Stromal cell of bone marrow (primary cell): ENCODE data around the gene CCS.
A peak's percentile ranks its signal among the peaks of the same experiment; 100 is the strongest.
"Not testable (repeated sequence)": the region's sequence is repeated elsewhere in the genome, so short reads cannot be mapped to it uniquely, and the experiment has no call there.

Experiments
- DNase-seq: peaks from one replicate; pipeline ENCODE4 v3.0.0-alpha.2; 2012; ENCODE audit warnings: low read depth

The CCS gene

DNA sequence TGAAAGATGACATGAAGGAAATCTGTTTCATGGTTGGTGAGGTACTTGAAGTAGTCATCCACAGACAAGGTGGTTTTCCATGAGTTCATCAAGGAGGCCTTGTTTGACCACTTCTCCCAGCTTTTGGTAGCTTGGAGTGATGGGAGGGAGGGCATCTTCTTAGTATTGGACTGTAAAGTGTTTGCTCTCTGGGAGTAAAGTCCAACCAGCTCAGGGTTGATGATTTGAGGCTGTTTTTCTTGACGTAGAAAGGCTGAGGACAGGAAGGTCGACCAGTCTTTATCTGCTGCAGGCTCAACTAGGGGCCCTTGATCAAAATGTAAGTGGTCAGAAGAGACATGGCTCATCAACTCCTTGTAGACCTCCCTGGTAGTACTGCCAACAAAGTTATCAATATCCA lies 1.8 kb upstream of the CCS start:
- no peak for DNase-seq

DNA sequence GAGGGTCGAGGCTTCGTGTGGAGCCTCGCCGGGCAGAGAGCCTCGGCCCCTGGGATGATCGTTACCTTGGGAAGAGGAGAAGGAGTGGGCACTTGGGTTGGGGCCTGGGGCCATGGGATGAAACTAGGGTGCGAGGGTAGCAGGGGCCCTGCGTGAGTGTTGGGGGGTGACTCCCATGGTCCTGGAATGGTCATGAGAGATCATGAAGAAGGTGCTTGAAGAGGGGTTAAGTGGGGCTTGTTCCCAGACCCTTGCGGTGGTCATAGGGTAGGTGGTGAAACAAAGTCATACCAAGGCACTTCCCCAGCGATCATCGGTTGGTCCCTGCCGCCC lies 284 bp downstream of the CCS start:
- DNase-seq = no peak

DNA sequence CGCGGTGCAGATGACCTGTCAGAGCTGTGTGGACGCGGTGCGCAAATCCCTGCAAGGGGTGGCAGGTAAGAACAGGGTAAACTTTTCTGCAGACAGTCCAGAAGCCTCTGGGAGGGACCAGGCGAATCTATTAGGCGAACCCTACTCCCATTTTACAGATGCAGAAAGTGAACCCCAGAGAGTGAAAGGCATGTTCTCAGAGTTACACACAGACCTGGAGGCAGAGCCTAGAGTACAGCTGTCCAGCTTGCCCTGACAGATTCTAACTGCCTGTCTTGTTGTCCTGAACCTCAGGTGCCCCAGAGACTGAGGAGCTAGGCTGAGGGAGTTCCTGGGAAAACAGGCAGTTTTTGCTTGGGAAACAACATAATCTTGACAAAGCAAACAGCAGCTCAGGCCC lies 665 bp downstream of the CCS start:
- no peak for DNase-seq

DNA sequence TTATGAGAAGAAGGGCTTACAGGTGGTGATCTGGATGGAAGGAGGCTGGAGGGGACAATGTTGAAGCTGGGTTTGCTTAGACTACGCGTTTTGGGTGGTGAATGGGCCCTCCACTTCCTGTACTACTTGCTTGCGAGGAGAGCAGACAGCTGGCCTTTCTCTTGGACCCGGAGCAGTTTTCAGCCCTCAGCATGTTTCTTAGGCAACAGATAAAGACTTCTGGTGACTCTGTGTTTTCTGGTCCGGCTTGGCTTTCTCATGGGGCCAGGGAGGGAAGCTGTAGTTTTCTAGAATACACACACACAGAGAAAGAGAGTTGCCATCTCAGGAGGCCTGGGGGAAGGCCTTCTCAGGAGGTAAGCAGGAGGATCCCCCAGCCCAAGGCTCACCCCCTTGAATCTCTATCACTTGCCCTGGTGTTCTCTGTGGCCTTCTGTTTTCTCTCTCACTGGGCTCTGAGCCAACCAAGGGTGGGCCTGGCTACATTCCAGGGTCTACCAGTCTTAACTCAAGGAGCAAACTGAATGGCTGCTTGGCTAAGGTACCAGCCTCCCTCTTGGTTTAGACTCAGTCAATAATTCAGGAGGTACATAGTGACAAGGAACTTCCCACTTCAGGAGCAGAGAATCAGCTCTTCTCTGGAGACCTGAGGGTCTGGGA lies 2.4 kb downstream of the CCS start:
- DNase-seq = peak; percentile 62

DNA sequence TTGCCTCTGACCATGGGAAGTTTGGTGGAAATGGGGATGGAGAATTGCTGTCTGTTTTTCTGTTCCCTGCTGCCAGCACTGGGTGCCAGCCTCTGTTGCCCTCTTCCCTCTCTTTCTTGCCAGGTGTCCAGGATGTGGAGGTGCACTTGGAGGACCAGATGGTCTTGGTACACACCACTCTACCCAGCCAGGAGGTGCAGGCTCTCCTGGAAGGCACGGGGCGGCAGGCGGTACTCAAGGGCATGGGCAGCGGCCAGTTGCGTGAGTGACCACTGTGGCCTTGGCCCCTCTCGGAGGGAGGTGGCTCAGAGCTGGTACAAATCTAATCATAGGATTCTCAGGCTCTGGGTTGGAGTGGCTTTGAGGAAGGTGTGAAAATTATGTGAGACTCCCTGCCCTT lies 6.0 kb downstream of the CCS start:
- no peak for DNase-seq

DNA sequence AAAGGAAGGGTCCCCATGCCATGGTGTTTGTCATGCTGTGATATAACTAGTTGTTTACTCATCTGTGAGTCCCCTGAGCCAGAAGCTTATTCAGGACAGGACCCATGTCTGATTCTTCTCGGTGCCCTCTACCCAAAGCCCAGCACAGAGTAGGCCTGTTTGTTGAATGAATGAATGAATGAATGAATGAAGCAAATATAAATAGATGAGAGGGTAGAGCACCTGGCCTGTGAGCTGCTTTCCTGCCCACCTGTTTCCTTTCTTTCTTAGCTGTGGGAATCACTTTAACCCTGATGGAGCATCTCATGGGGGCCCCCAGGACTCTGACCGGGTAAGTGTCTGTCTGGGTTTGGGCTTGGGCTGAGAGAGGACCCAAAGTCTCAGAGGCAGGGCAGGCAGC lies 7.2 kb downstream of the CCS start:
- DNase-seq = no peak

DNA sequence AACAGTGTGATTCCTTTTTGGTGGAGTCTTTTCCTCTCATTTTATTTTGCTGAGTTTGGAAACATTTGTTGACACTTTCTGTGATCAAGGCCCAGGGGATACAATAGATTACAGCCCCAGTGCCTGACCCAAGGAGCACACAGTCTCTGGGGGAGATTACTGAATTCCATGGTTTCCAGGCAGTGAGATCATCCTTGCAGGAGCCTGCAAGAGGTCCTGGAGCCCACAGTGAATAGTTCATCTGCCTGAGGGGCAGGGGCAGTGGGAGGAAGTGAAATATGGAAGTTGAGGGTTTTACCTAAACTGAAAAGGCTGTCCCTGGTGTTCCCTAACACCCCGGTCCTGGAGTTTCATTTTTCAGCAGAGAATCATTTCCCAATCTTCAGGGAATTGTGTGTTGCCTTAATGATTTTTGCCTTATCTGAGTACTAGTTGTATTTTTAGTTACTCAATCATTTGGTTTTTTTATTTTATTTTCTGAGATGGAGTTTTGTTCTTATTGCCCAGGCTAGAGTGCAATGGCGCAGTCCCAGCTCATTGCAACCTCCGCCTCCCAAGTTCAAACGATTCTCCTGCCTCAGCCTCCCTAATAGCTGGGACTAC lies 7.7 kb downstream of the CCS start:
- no peak for DNase-seq

DNA sequence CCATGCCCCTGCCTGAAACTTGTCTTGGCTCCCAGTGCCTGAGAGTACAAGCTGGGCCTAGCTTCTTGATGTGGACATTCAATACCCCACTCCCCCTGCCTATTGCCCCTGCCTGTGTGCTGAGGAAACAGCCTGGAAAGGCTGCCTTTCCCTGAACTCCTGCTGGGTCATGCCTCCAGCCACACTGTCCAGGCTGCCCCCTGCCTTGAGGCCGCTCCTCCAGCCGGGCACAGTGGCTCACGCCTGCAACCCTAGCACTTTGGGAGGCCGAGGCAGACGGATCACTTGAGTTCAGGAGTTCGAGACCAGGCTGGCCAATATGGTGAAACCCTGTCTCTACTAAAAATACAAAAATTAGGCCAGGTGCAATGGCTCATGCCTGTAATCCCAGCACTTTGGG lies 10.1 kb downstream of the CCS start:
- DNase-seq = no peak

DNA sequence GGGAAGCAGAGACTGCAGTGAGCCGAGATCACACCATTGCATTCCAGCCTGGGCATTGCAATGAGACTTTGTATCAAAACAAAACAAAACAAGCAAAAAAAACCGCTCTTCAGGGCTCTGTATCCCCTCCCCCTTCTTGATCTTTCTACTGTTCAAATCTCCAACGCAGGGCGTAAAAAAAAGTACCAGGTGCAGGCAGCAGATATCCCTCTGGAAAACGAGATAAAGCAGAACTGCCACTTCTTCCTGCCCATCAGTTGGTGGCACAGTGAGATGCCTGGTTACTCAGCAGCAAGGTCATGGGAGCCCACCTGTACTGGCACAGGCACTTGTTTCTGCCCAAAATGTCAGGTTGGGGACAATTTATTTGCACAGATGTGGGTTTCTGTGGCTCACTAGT lies 11.2 kb downstream of the CCS start:
- no peak for DNase-seq

DNA sequence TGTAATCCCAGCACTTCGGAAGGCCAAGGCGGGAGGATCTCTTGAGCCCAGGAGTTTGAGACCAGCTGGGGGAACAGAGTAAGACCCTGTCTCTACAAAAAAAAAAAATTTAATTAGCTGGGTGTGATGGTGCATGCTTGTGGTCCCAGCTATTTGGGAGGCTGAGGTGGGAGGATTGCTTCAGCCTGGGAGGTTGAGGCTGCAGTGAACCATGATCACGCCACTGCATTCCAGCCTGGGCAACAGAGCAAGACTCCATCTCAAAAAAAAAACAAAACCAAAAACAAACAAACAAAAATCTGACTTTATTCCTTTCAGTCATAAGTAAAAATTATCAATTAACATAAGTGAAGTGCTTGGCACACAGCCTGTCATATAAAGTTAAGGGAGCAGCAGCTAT lies 13.6 kb downstream of the CCS start:
- DNase-seq = not testable (repeated sequence)

DNA sequence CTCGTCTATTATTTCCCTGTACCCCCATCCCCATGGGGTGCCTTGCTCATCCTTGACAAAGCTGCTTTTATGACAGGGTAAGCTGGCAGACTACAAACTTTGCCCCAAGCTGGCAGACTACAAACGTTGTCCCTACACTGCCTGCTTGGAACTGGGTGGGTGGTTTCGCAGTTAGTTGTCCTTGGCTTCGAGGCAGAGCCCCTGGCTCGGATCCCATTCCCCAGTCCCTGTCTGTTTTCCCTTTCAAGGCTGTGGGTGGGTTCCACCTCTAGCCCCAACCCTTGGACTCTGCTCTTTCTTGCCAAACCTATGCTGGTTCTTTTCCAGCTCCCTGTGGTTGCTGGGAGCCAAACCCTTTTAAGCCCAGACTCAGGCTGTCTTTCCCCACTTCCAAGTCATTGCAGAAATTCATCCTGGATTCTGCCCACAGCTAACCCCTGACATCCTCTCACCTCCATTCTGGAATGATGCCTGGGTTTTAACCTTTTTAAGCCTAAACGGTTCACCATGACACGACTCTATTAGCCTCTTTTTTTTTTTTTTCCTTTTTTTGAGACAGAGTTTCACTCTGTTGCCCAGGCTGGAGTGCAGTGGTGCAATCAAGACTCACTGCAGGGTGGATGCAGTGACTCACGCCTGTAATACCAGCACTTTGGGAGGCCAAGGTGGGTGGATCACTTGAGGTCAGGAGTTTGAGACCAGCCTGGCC lies 14.3 kb downstream of the CCS start:
- DNase-seq = peak; percentile 88

DNA sequence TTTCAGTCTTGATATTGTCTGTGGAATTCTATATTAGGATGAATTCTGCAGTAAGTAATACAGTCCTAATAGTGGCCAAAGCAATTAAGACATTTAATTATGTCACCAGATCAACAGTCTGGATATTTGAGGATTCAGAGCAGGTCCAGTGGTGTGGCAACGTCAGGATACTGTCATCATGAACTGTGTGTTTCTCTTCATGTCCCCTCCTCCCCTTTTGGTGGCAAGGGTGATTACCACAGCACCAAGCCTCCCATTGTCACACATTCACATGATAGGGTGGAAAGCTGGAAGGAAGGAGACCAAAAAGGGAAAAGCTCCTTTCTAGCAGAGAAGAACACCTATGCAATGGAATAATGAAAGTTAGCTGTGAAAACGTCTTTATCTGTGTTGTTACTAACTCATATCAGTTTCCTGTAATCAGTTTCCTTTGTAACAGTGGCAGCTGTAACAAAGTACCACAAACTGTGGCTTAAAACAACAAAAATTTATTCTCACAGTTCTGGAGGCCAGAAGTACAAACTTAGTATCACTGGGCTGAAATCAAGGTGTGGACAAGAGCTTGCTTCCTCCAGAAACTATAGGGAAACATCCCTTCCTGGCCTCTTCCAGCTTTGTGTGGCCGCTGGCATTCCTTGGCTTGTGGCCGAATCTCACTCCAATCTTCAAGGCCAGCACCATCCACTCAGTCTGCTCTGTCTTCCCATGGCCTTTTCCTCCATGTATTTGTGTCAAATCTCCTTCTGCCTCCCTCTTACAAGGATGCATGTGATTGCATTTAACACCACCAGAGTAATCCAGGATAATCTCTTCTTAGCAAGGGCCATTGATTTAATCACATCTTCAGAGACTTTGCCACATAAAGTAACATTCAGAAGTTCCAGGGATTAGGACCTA lies 17.0 kb downstream of the CCS start:
- DNase-seq = no peak

DNA sequence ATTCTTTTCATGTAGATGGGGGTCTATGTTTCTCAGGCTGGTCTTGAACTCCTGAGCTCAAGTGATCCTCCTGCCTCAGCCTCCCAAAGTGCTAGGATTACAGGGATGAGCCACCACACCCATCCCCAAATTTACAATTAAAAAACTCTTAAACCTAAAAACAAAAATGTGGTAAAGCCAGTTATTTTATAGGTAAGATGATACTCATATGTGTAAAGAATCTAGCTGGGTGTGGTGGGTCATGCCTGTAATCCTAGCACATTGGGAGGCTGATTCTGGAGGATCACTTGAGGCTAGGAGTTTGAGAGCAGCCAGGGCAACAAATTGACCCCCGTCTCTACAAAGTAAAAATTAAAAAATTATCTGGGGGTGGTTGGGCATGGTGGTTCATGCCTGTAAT lies 19.5 kb downstream of the CCS start:
- DNase-seq = no peak

DNA sequence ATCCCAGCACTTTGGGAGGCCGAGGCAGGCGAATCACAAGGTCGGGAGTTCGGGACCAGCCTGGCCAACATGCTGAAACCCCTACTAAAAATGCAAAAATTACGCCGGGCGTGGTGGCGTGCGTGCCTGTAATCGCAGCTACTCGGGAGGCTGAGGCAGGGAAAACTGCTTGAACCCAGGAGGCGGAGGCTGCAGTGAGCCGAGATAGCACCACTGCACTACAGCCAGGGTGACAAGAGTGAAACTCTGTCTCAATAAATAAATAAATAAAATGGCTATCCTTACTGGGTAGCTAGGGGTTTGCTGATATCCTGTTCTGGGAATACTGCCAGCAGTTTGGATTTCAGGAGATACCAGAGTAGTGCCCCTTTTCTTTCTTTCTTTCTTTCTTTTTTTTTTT lies 21.1 kb downstream of the CCS start:
- no peak for DNase-seq

DNA sequence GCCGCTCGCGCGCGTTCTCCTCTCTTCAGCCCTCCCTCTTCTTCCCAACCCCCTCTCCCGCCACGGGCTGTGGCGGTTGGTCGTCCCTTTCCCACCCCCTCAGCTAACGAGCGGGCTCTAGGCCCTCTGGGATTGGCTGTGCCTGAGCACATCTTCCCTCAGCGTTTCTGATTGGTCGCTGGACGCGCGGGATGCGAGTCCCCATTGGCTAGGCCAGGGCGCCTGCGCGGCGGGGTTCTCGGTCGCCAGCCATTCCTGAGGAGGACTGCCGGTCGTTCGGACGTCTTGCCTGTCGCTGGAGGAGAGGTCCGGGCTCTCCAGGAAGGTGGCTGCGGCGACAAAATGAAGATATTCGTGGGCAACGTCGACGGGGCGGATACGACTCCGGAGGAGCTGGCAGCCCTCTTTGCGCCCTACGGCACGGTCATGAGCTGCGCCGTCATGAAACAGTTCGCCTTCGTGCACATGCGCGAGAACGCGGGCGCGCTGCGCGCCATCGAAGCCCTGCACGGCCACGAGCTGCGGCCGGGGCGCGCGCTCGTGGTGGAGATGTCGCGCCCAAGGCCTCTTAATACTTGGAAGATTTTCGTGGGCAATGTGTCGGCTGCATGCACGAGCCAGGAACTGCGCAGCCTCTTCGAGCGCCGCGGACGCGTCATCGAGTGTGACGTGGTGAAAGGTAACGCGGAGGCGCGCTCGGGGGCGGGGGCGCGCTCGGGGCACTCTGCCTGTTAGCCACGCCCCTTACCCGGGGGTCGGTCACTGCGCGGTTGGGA lies 23.6 kb downstream of the CCS start, which contains the start of gene RBM14:
Gene RBM14, plus strand, starts transcription at position 252 of the 776 bp plus-strand sequence. Its CDS starts 91 bp downstream, at position 343.
- DNase-seq = peak; percentile 100

DNA sequence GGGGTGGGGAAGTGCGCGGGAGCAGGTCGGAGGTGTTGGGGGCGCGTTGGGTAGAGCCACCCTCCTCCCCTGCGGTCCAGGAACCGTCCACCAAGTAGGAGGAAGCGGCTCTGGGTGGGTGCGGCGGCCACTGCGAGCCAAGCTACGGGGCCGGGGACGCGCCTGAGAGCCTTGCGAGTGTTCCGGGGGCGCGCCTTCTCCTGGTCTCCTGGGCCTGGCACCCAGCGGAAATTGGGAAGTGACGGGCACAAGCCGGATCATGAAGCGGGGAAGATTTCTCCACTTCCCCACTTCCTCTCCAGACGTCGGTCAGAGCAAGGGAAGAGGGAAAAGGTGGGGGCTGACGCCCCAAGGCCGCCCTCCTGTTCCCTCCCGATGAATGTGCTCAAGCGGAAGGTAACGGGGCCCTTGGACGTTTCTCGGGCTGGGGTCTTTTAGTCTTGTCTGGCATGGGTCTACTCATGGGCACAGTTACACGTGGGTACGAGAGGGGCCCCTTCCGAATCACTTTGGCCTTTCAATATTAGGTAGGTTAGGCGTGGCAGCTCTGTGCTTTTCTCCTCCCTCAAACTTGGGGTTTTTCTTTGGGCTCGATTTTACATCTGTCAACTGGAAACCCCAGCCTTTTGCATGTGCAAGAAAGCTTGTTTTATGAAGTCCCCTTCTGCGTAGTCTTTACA lies 24.3 kb downstream of the CCS start:
- DNase-seq = no peak

DNA sequence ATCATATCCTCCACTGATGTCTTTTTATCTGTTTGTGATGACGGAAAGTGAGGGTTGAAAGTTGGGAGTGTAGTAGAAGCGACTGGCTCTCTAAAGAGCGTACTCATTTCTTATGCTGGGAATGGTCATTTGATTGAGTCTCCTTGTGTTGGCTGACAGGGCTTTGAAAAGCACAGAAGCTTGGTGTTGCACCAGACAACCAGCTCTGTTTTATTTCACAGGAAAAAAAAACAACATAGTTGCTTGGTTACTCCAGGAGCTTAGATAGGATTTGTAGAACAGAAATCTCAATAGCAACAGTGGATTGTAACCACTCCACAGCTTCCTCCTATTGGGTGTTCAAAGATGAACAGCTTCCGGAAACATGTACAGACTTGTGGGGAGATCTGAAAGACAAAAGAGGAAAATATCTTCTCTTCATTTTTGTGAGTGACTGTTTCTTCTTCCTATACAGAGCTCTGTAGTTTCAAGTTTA lies 26.1 kb downstream of the CCS start:
- DNase-seq = peak; percentile 55

DNA sequence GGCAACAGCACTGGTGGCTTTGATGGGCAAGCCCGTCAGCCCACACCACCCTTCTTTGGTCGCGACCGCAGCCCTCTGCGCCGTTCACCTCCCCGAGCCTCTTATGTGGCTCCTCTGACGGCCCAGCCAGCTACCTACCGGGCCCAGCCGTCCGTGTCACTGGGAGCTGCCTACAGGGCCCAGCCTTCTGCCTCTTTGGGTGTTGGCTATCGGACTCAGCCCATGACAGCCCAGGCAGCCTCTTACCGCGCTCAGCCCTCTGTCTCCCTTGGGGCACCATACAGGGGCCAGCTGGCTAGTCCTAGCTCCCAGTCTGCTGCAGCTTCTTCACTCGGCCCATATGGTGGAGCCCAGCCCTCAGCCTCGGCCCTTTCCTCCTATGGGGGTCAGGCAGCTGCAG lies 31.5 kb downstream of the CCS start:
- no peak for DNase-seq

DNA sequence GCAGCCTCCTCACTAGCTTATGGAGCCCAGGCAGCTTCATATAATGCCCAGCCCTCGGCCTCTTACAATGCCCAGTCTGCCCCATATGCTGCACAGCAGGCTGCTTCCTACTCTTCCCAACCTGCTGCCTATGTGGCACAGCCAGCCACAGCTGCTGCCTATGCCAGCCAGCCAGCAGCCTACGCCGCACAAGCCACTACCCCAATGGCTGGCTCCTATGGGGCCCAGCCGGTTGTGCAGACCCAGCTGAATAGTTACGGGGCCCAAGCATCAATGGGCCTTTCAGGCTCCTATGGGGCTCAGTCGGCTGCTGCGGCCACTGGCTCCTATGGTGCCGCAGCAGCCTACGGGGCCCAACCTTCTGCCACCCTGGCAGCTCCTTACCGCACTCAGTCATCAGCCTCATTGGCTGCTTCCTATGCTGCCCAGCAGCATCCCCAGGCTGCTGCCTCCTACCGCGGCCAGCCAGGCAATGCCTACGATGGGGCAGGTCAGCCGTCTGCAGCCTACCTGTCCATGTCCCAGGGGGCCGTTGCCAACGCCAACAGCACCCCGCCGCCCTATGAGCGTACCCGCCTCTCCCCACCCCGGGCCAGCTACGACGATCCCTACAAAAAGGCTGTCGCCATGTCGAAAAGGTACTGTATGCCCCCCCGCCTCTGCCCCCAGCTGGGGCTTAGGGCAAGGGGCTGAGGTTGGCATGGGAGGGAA lies 32.2 kb downstream of the CCS start:
- no peak for DNase-seq

DNA sequence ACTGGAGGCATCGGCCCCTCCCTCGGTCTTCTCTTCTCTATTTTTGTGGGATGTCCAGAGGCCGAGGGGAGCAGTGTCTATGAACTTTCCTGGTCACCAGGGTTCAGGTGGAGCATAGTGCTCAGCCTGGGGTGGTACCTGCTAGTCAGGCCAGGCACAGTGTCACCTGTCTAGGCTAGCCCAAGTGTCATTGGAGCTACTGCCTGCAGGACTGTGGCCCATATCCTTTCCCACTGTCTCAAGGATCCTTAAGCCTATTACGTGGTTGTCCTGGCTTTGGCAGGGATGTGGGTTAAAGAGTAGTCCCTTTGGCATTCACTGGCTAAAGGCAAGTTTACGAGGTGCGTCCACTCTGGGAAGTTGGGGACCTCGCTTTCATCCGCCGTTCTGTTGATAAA lies 32.8 kb downstream of the CCS start:
- no peak for DNase-seq
